H1 (cell line): ENCODE data around the gene DSE. TPM values are rescaled to one million over a fixed set of nuclear protein-coding genes. Genes with fewer than 3 reads are reported as not detected.

Source experiments
- ATF3 ChIP-seq: IDR thresholded peaks from 2 replicates; pipeline ENCODE4 v1.6.1; 2011; ENCODE audit warnings: low read depth, mild to moderate bottlenecking, low read length; ENCODE audit not compliant: insufficient read depth
- CEBPB ChIP-seq: IDR thresholded peaks from 2 replicates; pipeline ENCODE4 v1.6.1; 2012; ENCODE audit warnings: low read depth, low read length
- CREB1 ChIP-seq: IDR thresholded peaks from 2 replicates; pipeline ENCODE4 v1.6.1; 2012; ENCODE audit warnings: inconsistent platforms
- E2F6 ChIP-seq: IDR thresholded peaks from 2 replicates; pipeline ENCODE4 v1.6.1; 2012; ENCODE audit warnings: inconsistent platforms
- EP300 ChIP-seq, 2 experiments: IDR thresholded peaks; 1 replicate in 1 of 2; 2 replicates in 1 of 2; pipeline ENCODE4 v1.6.1; 2011 to 2012; ENCODE audit warnings: low read depth in 2 of 2, low read length in 2 of 2, mild to moderate bottlenecking in 2 of 2, borderline replicate concordance in 1 of 2, inconsistent platforms in 1 of 2, moderate library complexity in 1 of 2
- GTF2F1 ChIP-seq: IDR thresholded peaks from 2 replicates; pipeline ENCODE4 v1.6.1; 2012; ENCODE audit warnings: low read depth, low read length, improper control_type of control experiment, borderline replicate concordance
- HDAC6 ChIP-seq: IDR thresholded peaks from one replicate; pipeline ENCODE4 v1.7.1; 2012; ENCODE audit warnings: low read depth, mild to moderate bottlenecking, inconsistent platforms, low read length, moderate library complexity
- JUN ChIP-seq: IDR thresholded peaks from 2 replicates; pipeline ENCODE4 v1.6.1; 2011; ENCODE audit warnings: low read depth, mild to moderate bottlenecking, improper control_type of control experiment, low read length
- KDM4A ChIP-seq: IDR thresholded peaks from one replicate; pipeline ENCODE4 v1.7.1; 2012; ENCODE audit warnings: low read depth, mild to moderate bottlenecking, moderate library complexity, low read length, inconsistent platforms; ENCODE audit not compliant: severe bottlenecking
- PHF8 ChIP-seq: fragments of 200-600 bp; sonication (generic); conservative IDR thresholded peaks from 2 replicates; pipeline ENCODE4 v1.7.1; 2012; ENCODE audit warnings: low read depth, mild to moderate bottlenecking, inconsistent platforms, low read length, moderate library complexity
- POLR2A ChIP-seq, 2 experiments: IDR thresholded peaks; 1 replicate in 1 of 2; 2 replicates in 1 of 2; pipeline ENCODE4 v1.6.1; 2011; ENCODE audit warnings: low read depth in 2 of 2, low read length in 2 of 2, mild to moderate bottlenecking in 2 of 2; ENCODE audit errors: control extremely low read depth in 1 of 2
- RAD21 ChIP-seq, 2 experiments: IDR thresholded peaks in 1 of 2; conservative IDR thresholded peaks in 1 of 2; 2 replicates each; pipeline ENCODE4 v1.6.1; 2011; ENCODE audit warnings: low read depth in 2 of 2, low read length in 2 of 2, improper control_type of control experiment in 1 of 2, inconsistent platforms in 1 of 2, mild to moderate bottlenecking in 1 of 2, moderate library complexity in 1 of 2
- RBBP5 ChIP-seq: IDR thresholded peaks from 2 replicates; pipeline ENCODE4 v1.7.1; 2012; ENCODE audit warnings: low read depth, mild to moderate bottlenecking, inconsistent platforms, low read length, moderate library complexity, borderline replicate concordance
- RNF2 ChIP-seq: fragments of 200-900, 300-1000 bp; sonication (generic); IDR thresholded peaks from 2 replicates; pipeline ENCODE4 v1.7.1; 2016; ENCODE audit warnings: borderline replicate concordance, low read depth, mild to moderate bottlenecking, antibody characterized with exemption, low read length; ENCODE audit not compliant: poor library complexity, severe bottlenecking; ENCODE audit errors: missing control alignments
- RXRA ChIP-seq: IDR thresholded peaks from 2 replicates; pipeline ENCODE4 v1.6.1; 2011; ENCODE audit warnings: low read depth, mild to moderate bottlenecking, low read length, moderate library complexity; ENCODE audit not compliant: insufficient read depth
- SIRT6 ChIP-seq: IDR thresholded peaks from one replicate; pipeline ENCODE4 v1.7.1; 2012; ENCODE audit warnings: low read length, inconsistent platforms
- SRF ChIP-seq: IDR thresholded peaks from 2 replicates; pipeline ENCODE4 v1.6.1; 2011; ENCODE audit warnings: mild to moderate bottlenecking, low read depth, low read length, moderate library complexity
- SUZ12 ChIP-seq: fragments of 200-600 bp; sonication (generic); IDR thresholded peaks from 2 replicates; pipeline ENCODE4 v1.6.1; 2012; ENCODE audit warnings: mild to moderate bottlenecking, inconsistent platforms, low read length, moderate library complexity, mixed read lengths
- TBP ChIP-seq: IDR thresholded peaks from 2 replicates; pipeline ENCODE4 v1.6.1; 2011; ENCODE audit warnings: low read depth, low read length, improper control_type of control experiment
- TCF12 ChIP-seq: IDR thresholded peaks from 2 replicates; pipeline ENCODE4 v1.6.1; 2011; ENCODE audit warnings: low read depth, mild to moderate bottlenecking, low read length
- polyA plus RNA-seq, 7 experiments: library from polyadenylated mRNA; depleted of rRNA in 3 of 7; stranded (reverse) in 5 of 7; unstranded in 2 of 7; fragments of >200 nt in 5 of 7; fragments of 200-250 nt in 2 of 7; gene quantifications; 1 replicate in 5 of 7; 2 replicates in 1 of 7; 4 replicates in 1 of 7; pipeline versions ENCODE4 v1.2.1 to v1.2.3, GENCODE V29; 2011 to 2013; ENCODE audit warnings: missing spikeins in 2 of 7, mixed read lengths in 2 of 7
- total RNA-seq: library from RNA; stranded (reverse); fragmentation: NEBNext Ultra II Directional; extraction: Animal tissue kit (Norgen Biotek cat#: 25700); gene quantifications from 2 replicates; pipeline ENCODE4 v1.2.1, GENCODE V29; 2021

Gene DSE
- total and polyA plus RNA-seq, 2 of the 8 experiments (the other 6 are each of a cell fraction or from before 2014, with no cell fraction given), result 32.5 to 94.4 TPM

DNA sequence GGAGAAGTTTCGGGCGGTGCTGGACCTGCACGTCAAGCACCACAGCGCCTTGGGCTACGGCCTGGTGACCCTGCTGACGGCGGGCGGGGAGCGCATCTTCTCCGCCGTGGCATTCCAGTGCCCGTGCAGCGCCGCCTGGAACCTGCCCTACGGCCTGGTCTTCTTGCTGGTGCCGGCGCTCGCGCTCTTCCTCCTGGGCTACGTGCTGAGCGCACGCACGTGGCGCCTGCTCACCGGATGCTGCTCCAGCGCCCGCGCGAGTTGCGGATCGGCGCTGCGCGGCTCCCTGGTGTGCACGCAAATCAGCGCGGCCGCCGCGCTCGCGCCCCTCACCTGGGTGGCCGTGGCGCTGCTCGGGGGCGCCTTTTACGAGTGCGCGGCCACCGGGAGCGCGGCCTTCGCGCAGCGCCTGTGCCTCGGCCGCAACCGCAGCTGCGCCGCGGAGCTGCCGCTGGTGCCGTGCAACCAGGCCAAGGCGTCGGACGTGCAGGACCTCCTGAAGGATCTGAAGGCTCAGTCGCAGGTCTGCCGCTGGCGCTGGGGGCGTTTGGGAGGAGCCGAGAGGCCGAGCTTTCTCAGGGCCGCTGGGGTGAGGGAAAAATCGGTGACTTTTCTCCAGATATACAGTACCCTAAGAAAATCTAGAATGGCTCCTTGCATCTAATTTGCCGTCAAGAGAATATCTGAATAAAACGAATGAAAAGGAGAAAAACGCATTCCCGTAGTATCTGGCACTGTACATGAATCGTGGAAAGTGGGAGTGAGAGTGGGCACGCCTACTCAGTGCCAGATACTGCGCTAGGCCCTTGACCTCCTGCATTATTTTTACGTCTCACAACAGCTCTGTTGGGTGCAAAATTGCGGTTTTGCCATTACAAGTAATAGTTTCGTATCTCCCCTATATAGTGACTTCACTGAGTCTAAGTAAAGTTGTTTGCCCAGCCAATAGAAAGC lies 91.5 kb downstream of the DSE start (continued):
- TF ChIP-seq RBBP5, result peak; percentile 68; the same call in 1 of the 2 replicates
- TF ChIP-seq CEBPB, result no peak
- TF ChIP-seq RNF2, result peak; percentile 60
- peak in 1 of 2 experiments; percentile 2; a peak in 1 of 3 replicates for TF ChIP-seq EP300 (IDR thresholded peaks at IDR 0.05; ENCODE audit: borderline replicate concordance in 1 of 2, low read depth in 2 of 2, low read length in 2 of 2)
- TF ChIP-seq SUZ12, result peak; percentile 71; the same call in 1 of the 2 replicates
- TF ChIP-seq KDM4A, result peak; percentile 98
- peak; percentile 1; a peak in 1 of 4 replicates for TF ChIP-seq RAD21 (IDR thresholded peaks at IDR 0.05 in 1 of 2, conservative IDR thresholded peaks at IDR 0.05 in 1 of 2; ENCODE audit: low read depth in 2 of 2, low read length in 2 of 2)
- no peak for TF ChIP-seq SIRT6
- TF ChIP-seq POLR2A (IDR thresholded peaks at IDR 0.05; ENCODE audit: control extremely low read depth in 1 of 2, low read depth in 2 of 2, low read length in 2 of 2), result peak in 1 of 2 experiments; percentile 51; a peak in 2 of 3 replicates
- TF ChIP-seq GTF2F1, result no peak
- TF ChIP-seq CREB1, result peak; percentile 28; the same call in 1 of the 2 replicates
- no peak for TF ChIP-seq ATF3
- TF ChIP-seq SRF, result no peak
- TF ChIP-seq PHF8, result peak; percentile 55
- peak; percentile 97 for TF ChIP-seq E2F6
- TF ChIP-seq HDAC6, result no peak
- peak; percentile 44; the same call in 1 of the 2 replicates for TF ChIP-seq TBP
- 0 out of 2 replicates have a peak, but pooled peaks have one; percentile 64 for TF ChIP-seq TCF12
- no peak for TF ChIP-seq JUN
- no peak for TF ChIP-seq RXRA
